HCT116 (cell line): ENCODE results near the gene MPV17. TPM values are rescaled to one million over a fixed set of nuclear protein-coding genes. Genes with fewer than 3 reads are reported as not detected.

ENCODE experiments used
- ATAC-seq: fragments of 200-7000 bp; cut with Tn5 transposase; 2 replicates; pipeline ENCODE4 v1.9.1; 2020; ENCODE audit warnings: mild to moderate bottlenecking, moderate library complexity
- BruUV-seq: library from RNA; stranded (reverse); fragments of 400-500 nt; replicated peaks from 2 replicates; lab custom pipeline; 2021; lab: Mats Ljungman, UMichigan
- CTCF ChIA-PET: fragments of 300-600 bp; sonication (Branson Sonifier 250); formaldehyde crosslinking; loops from one replicate; lab custom pipeline; 2021; ENCODE audit warnings: antibody characterized with exemption; lab: Charles Lee
- POLR2A ChIA-PET: fragments of 300-600, 350-600 bp; sonication (Branson Sonifier 250); formaldehyde crosslinking; loops from one replicate; lab custom pipeline; 2021; ENCODE audit warnings: antibody characterized with exemption; lab: Charles Lee
- RAD21 ChIA-PET, 2 experiments: fragments of 300-600 bp; sonication (Branson Sonifier 250); formaldehyde crosslinking; loops; one replicate each; lab custom pipeline; 2023; ENCODE audit warnings: low total read pairs in 2 of 2; ENCODE audit not compliant: uncharacterized antibody in 2 of 2, unreplicated experiment in 2 of 2, low non-redundant PET in 1 of 2; lab: Charles Lee
- DNase-seq: peaks from one replicate; pipeline ENCODE4 v3.0.0-alpha.2; 2010; ENCODE audit warnings: low read depth, low spot score
- H2AFZ ChIP-seq: fragments of 200-600 bp; shearing (Covaris generic), sonication (generic); 2 replicates; pipeline ENCODE4 v1.6.1; 2017; ENCODE audit warnings: low read depth, mixed run types, mixed read lengths, antibody characterized with exemption, low read length; ENCODE audit not compliant: poor library complexity, severe bottlenecking
- H3K27ac ChIP-seq: 2 replicates; pipeline ENCODE4 v1.5.1; 2012; ENCODE audit warnings: low read depth, low read length
- H3K27me3 ChIP-seq: fragments of 200-600 bp; sonication (generic); 2 replicates; pipeline ENCODE4 v1.6.1; 2016; ENCODE audit warnings: mixed run types, low read length, mixed read lengths; ENCODE audit not compliant: insufficient read depth
- H3K36me3 ChIP-seq, 2 experiments: fragments of 200-500 bp in 1 of 2; fragments of 200-600 bp in 1 of 2; sonication (Bioruptor generic) in 1 of 2; sonication (generic) in 1 of 2; 2 replicates each; pipeline versions ENCODE4 v1.5.1 to v1.6.1; 2014 to 2016; ENCODE audit warnings: low read length in 2 of 2, inconsistent platforms in 1 of 2, mixed read lengths in 1 of 2, mixed run types in 1 of 2; ENCODE audit not compliant: insufficient read depth in 2 of 2, control insufficient read depth in 1 of 2
- H3K4me1 ChIP-seq, 2 experiments: fragments of 200-600 bp in 1 of 2; sonication (generic) in 1 of 2; 2 replicates each; pipeline versions ENCODE4 v1.5.1 to v1.6.1; 2012 to 2017; ENCODE audit warnings: low read length in 2 of 2, inconsistent platforms in 1 of 2, mild to moderate bottlenecking in 1 of 2, mixed read lengths in 1 of 2, mixed run types in 1 of 2, moderate library complexity in 1 of 2; ENCODE audit not compliant: insufficient read depth in 2 of 2, control insufficient read depth in 1 of 2
- H3K4me2 ChIP-seq: fragments of 200-600 bp; sonication (generic); 2 replicates; pipeline ENCODE4 v1.6.1; 2017; ENCODE audit warnings: mixed run types, low read length, mixed read lengths
- H3K4me3 ChIP-seq, 2 experiments: fragments of 200-600 bp in 1 of 2; sonication (generic) in 1 of 2; replicated peaks in 1 of 2; 2 replicates each; pipeline ENCODE4 v1.5.1; 2011 to 2016; ENCODE audit warnings: low read length in 2 of 2, control low read depth in 1 of 2, low read depth in 1 of 2, mild to moderate bottlenecking in 1 of 2, mixed read lengths in 1 of 2, mixed run types in 1 of 2
- H3K79me2 ChIP-seq: fragments of 200-600 bp; sonication (generic); 2 replicates; pipeline ENCODE4 v1.6.1; 2017; ENCODE audit warnings: mild to moderate bottlenecking, mixed run types, low read length, moderate library complexity, mixed read lengths; ENCODE audit not compliant: insufficient read depth
- H3K9ac ChIP-seq: fragments of 200-600 bp; sonication (generic); 2 replicates; pipeline ENCODE4 v1.6.1; 2016; ENCODE audit warnings: low read length, mixed read lengths
- H3K9me2 ChIP-seq: fragments of 200-600 bp; sonication (generic), shearing (Covaris generic); 2 replicates; pipeline ENCODE4 v1.6.1; 2017; ENCODE audit warnings: mixed run types, mild to moderate bottlenecking, moderate library complexity; ENCODE audit not compliant: insufficient read depth
- H3K9me3 ChIP-seq, 2 experiments: fragments of 200-500 bp in 1 of 2; fragments of 200-600 bp in 1 of 2; sonication (Bioruptor generic) in 1 of 2; sonication (generic) in 1 of 2; 2 replicates each; pipeline ENCODE4 v1.6.1; 2014 to 2017; ENCODE audit warnings: low read length in 2 of 2, mixed read lengths in 2 of 2, inconsistent platforms in 1 of 2, low read depth in 1 of 2, mild to moderate bottlenecking in 1 of 2, mixed run types in 1 of 2, moderate library complexity in 1 of 2; ENCODE audit not compliant: control insufficient read depth in 1 of 2, insufficient read depth in 1 of 2
- H4K20me1 ChIP-seq: fragments of 200-600 bp; sonication (generic), shearing (Covaris generic); 2 replicates; pipeline ENCODE4 v1.6.1; 2017; ENCODE audit warnings: mixed run types, mild to moderate bottlenecking, moderate library complexity; ENCODE audit not compliant: insufficient read depth
- CEBPB ChIP-seq: IDR thresholded peaks from 2 replicates; pipeline ENCODE4 v1.6.1; 2012; ENCODE audit warnings: low read depth
- EGR1 ChIP-seq: IDR thresholded peaks from 2 replicates; pipeline ENCODE4 v1.6.1; 2012; ENCODE audit warnings: low read depth
- ELF1 ChIP-seq: IDR thresholded peaks from 2 replicates; pipeline ENCODE4 v1.6.1; 2012; ENCODE audit warnings: low read depth, borderline replicate concordance
- EZH2phosphoT487 ChIP-seq: fragments of 200-600 bp; IDR thresholded peaks from 2 replicates; pipeline ENCODE4 v1.6.1; 2018; ENCODE audit warnings: antibody characterized with exemption, borderline replicate concordance
- FOSL1 ChIP-seq: IDR thresholded peaks from 2 replicates; pipeline ENCODE4 v1.6.1; 2012; ENCODE audit warnings: low read depth
- JUND ChIP-seq: IDR thresholded peaks from 2 replicates; pipeline ENCODE4 v1.6.1; 2012
- POLR2AphosphoS5 ChIP-seq: IDR thresholded peaks from 2 replicates; pipeline ENCODE4 v1.6.1; 2011; ENCODE audit warnings: mild to moderate bottlenecking, low read depth, low read length, moderate library complexity
- RAD21 ChIP-seq: IDR thresholded peaks from 2 replicates; pipeline ENCODE4 v1.6.1; 2012; ENCODE audit warnings: low read depth, mild to moderate bottlenecking
- SIN3A ChIP-seq: IDR thresholded peaks from 2 replicates; pipeline ENCODE4 v1.6.1; 2012; ENCODE audit warnings: low read depth
- SRF ChIP-seq: IDR thresholded peaks from 2 replicates; pipeline ENCODE4 v1.6.1; 2012; ENCODE audit warnings: low read depth
- YY1 ChIP-seq: IDR thresholded peaks from 2 replicates; pipeline ENCODE4 v1.6.1; 2011; ENCODE audit warnings: low read length, low read depth, moderate library complexity, mild to moderate bottlenecking; ENCODE audit not compliant: insufficient replicate concordance; ENCODE audit errors: extremely low read depth
- ZFX ChIP-seq: fragments of 450-650 bp; IDR thresholded peaks from 2 replicates; pipeline ENCODE4 v1.6.1; 2017
- intact Hi-C: fragments of 100-400 bp; cut with micrococcal nuclease; formaldehyde crosslinking; loops from 2 replicates; pipeline ENCODE4 v1.10.0; 2022
- total RNA-seq: library from RNA; stranded (reverse); gene quantifications from one replicate; pipeline ENCODE4 v1.2.1, GENCODE V29; 2021; ENCODE audit not compliant: unreplicated experiment
- TF ChIP-seq, protein P1 (sequence below), 3 experiments: fragments of 200-600 bp in 1 of 3; sonication (generic) in 1 of 3; IDR thresholded peaks in 2 of 3; conservative IDR thresholded peaks in 1 of 3; 2 replicates each; pipeline ENCODE4 v1.5.1; 2012 to 2017; ENCODE audit warnings: low read depth in 2 of 3, low read length in 2 of 3, antibody characterized with exemption in 1 of 3, borderline replicate concordance in 1 of 3, control low read depth in 1 of 3, mild to moderate bottlenecking in 1 of 3, mixed read lengths in 1 of 3, mixed run types in 1 of 3, moderate library complexity in 1 of 3; ENCODE audit not compliant: insufficient read depth in 1 of 3
- TF ChIP-seq, protein P2 (sequence below): IDR thresholded peaks from 2 replicates; pipeline ENCODE4 v1.6.1; 2011; ENCODE audit warnings: mild to moderate bottlenecking, low read length, moderate library complexity; ENCODE audit not compliant: insufficient replicate concordance; ENCODE audit errors: extremely low read depth
- TF ChIP-seq, protein P3 (sequence below): IDR thresholded peaks from 2 replicates; pipeline ENCODE4 v1.6.1; 2012; ENCODE audit warnings: low read depth
- TF ChIP-seq, protein P4 (sequence below): IDR thresholded peaks from 2 replicates; pipeline ENCODE4 v1.6.1; 2012
- TF ChIP-seq, protein P5 (sequence below): IDR thresholded peaks from 2 replicates; pipeline ENCODE4 v1.6.1; 2012

The MPV17 gene
- total RNA-seq, 1 experiment from 2014 or later: 55.4 TPM

DNA sequence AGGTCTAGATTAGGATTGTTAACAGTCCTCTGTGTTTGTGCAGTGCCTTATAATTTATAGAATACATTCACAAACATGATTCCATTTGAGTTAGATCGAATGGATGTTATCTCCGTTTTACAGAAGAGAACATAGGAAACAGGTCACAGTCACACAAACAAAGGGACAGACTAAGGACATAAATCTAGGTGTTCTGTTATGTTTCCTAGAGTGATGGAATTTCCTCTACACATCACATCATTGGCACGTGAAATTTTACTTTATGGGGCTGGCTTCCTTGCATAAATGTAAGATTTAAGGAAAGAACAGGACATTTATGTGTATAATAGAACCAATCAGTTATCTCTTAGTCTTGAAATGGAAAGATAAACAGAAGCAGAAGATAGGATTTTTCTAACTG is 34.3 kb downstream of the MPV17 start:
- ATAC-seq: no peak
- RAD21 ChIA-PET: no interaction called here
- BruUV-seq: no TSS peak
- POLR2A ChIA-PET: no interaction called here
- intact Hi-C loops: no loop called here
- no peaks in the 10 kb centered on the region for H3K9me3 ChIP-seq
- no peaks in the 10 kb centered on the region for H4K20me1 ChIP-seq
- H2AFZ ChIP-seq: no peak overlapping the region
- no peak overlapping the region for H3K4me3 ChIP-seq
- no peak overlapping the region for H3K9ac ChIP-seq
- H3K4me1 ChIP-seq: peaks cover 12 to 15% of the 10 kb centered on the region in 2 experiments
- no peak overlapping the region for H3K4me2 ChIP-seq
- TF ChIP-seq, protein P1, sequence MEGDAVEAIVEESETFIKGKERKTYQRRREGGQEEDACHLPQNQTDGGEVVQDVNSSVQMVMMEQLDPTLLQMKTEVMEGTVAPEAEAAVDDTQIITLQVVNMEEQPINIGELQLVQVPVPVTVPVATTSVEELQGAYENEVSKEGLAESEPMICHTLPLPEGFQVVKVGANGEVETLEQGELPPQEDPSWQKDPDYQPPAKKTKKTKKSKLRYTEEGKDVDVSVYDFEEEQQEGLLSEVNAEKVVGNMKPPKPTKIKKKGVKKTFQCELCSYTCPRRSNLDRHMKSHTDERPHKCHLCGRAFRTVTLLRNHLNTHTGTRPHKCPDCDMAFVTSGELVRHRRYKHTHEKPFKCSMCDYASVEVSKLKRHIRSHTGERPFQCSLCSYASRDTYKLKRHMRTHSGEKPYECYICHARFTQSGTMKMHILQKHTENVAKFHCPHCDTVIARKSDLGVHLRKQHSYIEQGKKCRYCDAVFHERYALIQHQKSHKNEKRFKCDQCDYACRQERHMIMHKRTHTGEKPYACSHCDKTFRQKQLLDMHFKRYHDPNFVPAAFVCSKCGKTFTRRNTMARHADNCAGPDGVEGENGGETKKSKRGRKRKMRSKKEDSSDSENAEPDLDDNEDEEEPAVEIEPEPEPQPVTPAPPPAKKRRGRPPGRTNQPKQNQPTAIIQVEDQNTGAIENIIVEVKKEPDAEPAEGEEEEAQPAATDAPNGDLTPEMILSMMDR (IDR thresholded peaks at IDR 0.05 in 2 of 3, conservative IDR thresholded peaks at IDR 0.05 in 1 of 3; ENCODE audit: borderline replicate concordance in 1 of 3, insufficient read depth in 1 of 3, low read depth in 2 of 3, low read length in 2 of 3): no peak
- TF ChIP-seq ZFX: no peak
- TF ChIP-seq YY1: no peak
- no peak for TF ChIP-seq EGR1
- TF ChIP-seq, protein P2, sequence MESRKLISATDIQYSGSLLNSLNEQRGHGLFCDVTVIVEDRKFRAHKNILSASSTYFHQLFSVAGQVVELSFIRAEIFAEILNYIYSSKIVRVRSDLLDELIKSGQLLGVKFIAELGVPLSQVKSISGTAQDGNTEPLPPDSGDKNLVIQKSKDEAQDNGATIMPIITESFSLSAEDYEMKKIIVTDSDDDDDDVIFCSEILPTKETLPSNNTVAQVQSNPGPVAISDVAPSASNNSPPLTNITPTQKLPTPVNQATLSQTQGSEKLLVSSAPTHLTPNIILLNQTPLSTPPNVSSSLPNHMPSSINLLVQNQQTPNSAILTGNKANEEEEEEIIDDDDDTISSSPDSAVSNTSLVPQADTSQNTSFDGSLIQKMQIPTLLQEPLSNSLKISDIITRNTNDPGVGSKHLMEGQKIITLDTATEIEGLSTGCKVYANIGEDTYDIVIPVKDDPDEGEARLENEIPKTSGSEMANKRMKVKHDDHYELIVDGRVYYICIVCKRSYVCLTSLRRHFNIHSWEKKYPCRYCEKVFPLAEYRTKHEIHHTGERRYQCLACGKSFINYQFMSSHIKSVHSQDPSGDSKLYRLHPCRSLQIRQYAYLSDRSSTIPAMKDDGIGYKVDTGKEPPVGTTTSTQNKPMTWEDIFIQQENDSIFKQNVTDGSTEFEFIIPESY: no peak
- no peak for TF ChIP-seq SRF
- TF ChIP-seq, protein P3, sequence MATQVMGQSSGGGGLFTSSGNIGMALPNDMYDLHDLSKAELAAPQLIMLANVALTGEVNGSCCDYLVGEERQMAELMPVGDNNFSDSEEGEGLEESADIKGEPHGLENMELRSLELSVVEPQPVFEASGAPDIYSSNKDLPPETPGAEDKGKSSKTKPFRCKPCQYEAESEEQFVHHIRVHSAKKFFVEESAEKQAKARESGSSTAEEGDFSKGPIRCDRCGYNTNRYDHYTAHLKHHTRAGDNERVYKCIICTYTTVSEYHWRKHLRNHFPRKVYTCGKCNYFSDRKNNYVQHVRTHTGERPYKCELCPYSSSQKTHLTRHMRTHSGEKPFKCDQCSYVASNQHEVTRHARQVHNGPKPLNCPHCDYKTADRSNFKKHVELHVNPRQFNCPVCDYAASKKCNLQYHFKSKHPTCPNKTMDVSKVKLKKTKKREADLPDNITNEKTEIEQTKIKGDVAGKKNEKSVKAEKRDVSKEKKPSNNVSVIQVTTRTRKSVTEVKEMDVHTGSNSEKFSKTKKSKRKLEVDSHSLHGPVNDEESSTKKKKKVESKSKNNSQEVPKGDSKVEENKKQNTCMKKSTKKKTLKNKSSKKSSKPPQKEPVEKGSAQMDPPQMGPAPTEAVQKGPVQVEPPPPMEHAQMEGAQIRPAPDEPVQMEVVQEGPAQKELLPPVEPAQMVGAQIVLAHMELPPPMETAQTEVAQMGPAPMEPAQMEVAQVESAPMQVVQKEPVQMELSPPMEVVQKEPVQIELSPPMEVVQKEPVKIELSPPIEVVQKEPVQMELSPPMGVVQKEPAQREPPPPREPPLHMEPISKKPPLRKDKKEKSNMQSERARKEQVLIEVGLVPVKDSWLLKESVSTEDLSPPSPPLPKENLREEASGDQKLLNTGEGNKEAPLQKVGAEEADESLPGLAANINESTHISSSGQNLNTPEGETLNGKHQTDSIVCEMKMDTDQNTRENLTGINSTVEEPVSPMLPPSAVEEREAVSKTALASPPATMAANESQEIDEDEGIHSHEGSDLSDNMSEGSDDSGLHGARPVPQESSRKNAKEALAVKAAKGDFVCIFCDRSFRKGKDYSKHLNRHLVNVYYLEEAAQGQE: no peak
- TF ChIP-seq FOSL1: no peak
- no peak for TF ChIP-seq RAD21
- TF ChIP-seq EZH2phosphoT487: no peak
- no peak for TF ChIP-seq CEBPB
- TF ChIP-seq, protein P4, sequence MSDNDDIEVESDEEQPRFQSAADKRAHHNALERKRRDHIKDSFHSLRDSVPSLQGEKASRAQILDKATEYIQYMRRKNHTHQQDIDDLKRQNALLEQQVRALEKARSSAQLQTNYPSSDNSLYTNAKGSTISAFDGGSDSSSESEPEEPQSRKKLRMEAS: no peak
- no peak for TF ChIP-seq POLR2AphosphoS5
- TF ChIP-seq SIN3A: no peak
- no peak for TF ChIP-seq JUND
- TF ChIP-seq ELF1: no peak
- TF ChIP-seq, protein P5, sequence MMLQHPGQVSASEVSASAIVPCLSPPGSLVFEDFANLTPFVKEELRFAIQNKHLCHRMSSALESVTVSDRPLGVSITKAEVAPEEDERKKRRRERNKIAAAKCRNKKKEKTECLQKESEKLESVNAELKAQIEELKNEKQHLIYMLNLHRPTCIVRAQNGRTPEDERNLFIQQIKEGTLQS: no peak
- H3K9me2 ChIP-seq: no peaks in the 10 kb centered on the region
- CTCF ChIA-PET: interaction anchor here (1.3 kb wide), 1 partner anchor 9 kb away, joined by 6 read pairs; no protein-coding TSS in a partner anchor
- no peaks in the 10 kb centered on the region for H3K27me3 ChIP-seq
- no peaks in the 10 kb centered on the region for H3K36me3 ChIP-seq
- DNase-seq: no peak
- no peaks in the 10 kb centered on the region for H3K79me2 ChIP-seq
- H3K27ac ChIP-seq: no peak overlapping the region
